Heart left ventricle (tissue), 16 donors: ENCODE data around the gene PRKG1. TPM values are rescaled to one million over a fixed set of nuclear protein-coding genes. Genes with fewer than 3 reads are reported as not detected.

Source experiments
- ATAC-seq, 4 donors: fragments of 200-7000 bp; cut with Tn5 transposase; one replicate each; pipeline ENCODE4 v1.9.1; 2020 to 2022; ENCODE audit warnings: moderate library complexity in 4 of 4, mild to moderate bottlenecking in 3 of 4, moderate number of reproducible peaks in 1 of 4
- DNase-seq, 5 donors: peaks; one replicate each; pipeline ENCODE4 v3.0.0-alpha.2; 2020
- H3K27ac ChIP-seq, 12 donors: fragments of 200-600 bp; sonication (generic) in 4 of 12; one replicate each; pipeline versions ENCODE4 v1.5.0 to v1.8.0; 2016 to 2022; ENCODE audit warnings: mild to moderate bottlenecking in 2 of 12
- H3K27me3 ChIP-seq, 9 donors: fragments of 200-600 bp; sonication (generic) in 2 of 9; one replicate each; pipeline versions ENCODE4 v1.5.1 to v1.8.0; 2016 to 2022; ENCODE audit warnings: mild to moderate bottlenecking in 3 of 9
- H3K36me3 ChIP-seq, 9 donors: fragments of 200-600 bp; sonication (generic) in 2 of 9; one replicate each; pipeline versions ENCODE4 v1.5.0 to v1.8.0; 2018 to 2022; ENCODE audit warnings: mild to moderate bottlenecking in 2 of 9
- H3K4me1 ChIP-seq, 12 donors: fragments of 200-600 bp; sonication (generic) in 4 of 12; one replicate each; pipeline versions ENCODE4 v1.5.0 to v1.8.0; 2016 to 2022; ENCODE audit warnings: mild to moderate bottlenecking in 3 of 12
- H3K4me3 ChIP-seq, 12 donors: fragments of 200-600 bp; sonication (generic) in 4 of 12; one replicate each; pipeline versions ENCODE4 v1.5.0 to v1.8.0; 2017 to 2022; ENCODE audit warnings: mild to moderate bottlenecking in 9 of 12, moderate library complexity in 4 of 12
- H3K9me3 ChIP-seq, 12 donors: fragments of 200-600 bp; sonication (generic) in 4 of 12; one replicate each; pipeline versions ENCODE4 v1.5.0 to v1.8.0; 2016 to 2022; ENCODE audit warnings: mild to moderate bottlenecking in 1 of 12
- POLR2A ChIP-seq, 2 donors: fragments of 450-650 bp; IDR thresholded peaks; one replicate each; pipeline ENCODE4 v1.6.1; 2017; ENCODE audit warnings: antibody characterized with exemption in 2 of 2, mild to moderate bottlenecking in 2 of 2, moderate library complexity in 2 of 2
- WGBS, 4 donors: extraction: QIAGEN DNeasy Blood & Tissue Kit in 2 of 4; methylation state at CpG; one replicate each; pipeline versions ENCODE4 v1.1.5 to v1.1.7; 2013 to 2018; 5-methylcytosine and 5-hydroxymethylcytosine counted together
- intact Hi-C, 10 donors: fragments of 100-400 bp; cut with DNase I; formaldehyde crosslinking; loops; one replicate each; pipeline versions ENCODE4 v1.11.1 to v1.14.2; 2022
- polyA plus RNA-seq, 2 donors: library from polyadenylated mRNA; stranded (reverse); fragments of 200-250 nt; gene quantifications; one replicate each; pipeline ENCODE4 v1.2.3, GENCODE V29; 2013
- total RNA-seq, 9 donors: library from RNA; depleted of rRNA in 2 of 9; stranded (reverse); fragments of >200 nt in 2 of 9; fragmentation: NEBNext Ultra II Directional in 3 of 9; extraction: Animal tissue kit (Norgen Biotek cat#: 25700) in 3 of 9; gene quantifications; one replicate each; pipeline versions ENCODE4 v1.1.0 to v1.2.4, GENCODE V29; 2016 to 2023
- TF ChIP-seq, protein P1 (sequence below), 12 donors: fragments of 200-600 bp; sonication (generic) in 4 of 12; IDR thresholded peaks; one replicate each; pipeline versions ENCODE4 v1.5.0 to v1.8.0; 2018 to 2022; ENCODE audit warnings: antibody characterized with exemption in 12 of 12, mild to moderate bottlenecking in 5 of 12
- donor health status: ischemic (EF 13 %, LVEDD 7.1; RV severe dilation, severe dysfunction).
- donor health status: healthy with polysubstance abuse.
- donor health status: DM: no; HTN: yes; CAD: no.
- donor health status: DM: no; HTN: no; CAD: no.
- donor health status: ischemic (EF 25% LVEDD 6.9; RV normal size, moderate dysfunction).
- donor health status: ischemic (EF 25% LVEDD 5.7; RV mildly dilated, moderate dysfunction).
- donor health status: healthy.
- donor health status: DM: yes; HTN: yes; CAD: no.
- donor health status: ischemic (EF 35%, LVEDD 5.7; RV mildly dilated, moderate dysfunction).
- donor health status: nonischemic (EF 11% LVEDD 7.7; RV severe dilation, severe dysfunction).
- donor health status: DM: yes; HTN: yes; CAD: no.
- donor health status: PGD.
- donor health status: ischemic (EF 29% LVEDD 5.4; RV normal size, mild dysfunction).
- donor health status: nonischemic (EF 23%, LVEDD 6.1; RV moderate dilation, normal function).

The PRKG1 gene
- total and polyA plus RNA-seq, 11 donors, result 5.5 to 37.3 (median 29.3) TPM

DNA sequence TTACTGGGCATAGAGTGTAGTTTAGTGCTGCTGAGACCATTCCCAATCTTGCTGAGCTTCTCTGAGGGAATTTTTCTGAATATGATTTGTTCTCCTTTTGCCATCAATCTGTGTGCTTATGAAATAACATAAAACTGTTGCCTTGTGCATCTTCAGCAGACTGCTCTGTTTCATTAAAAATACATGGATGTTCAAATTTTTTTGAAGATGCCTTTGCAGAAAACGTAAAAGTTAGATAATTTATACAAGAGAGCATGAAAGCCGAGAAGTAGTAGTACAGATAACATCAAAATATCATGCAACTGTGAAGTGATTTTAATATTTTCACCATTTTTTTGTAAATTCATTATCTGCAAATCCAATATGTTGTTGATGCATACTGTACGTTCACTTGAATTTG, 799.8 kb downstream of the PRKG1 start:
- TF ChIP-seq, protein P1, sequence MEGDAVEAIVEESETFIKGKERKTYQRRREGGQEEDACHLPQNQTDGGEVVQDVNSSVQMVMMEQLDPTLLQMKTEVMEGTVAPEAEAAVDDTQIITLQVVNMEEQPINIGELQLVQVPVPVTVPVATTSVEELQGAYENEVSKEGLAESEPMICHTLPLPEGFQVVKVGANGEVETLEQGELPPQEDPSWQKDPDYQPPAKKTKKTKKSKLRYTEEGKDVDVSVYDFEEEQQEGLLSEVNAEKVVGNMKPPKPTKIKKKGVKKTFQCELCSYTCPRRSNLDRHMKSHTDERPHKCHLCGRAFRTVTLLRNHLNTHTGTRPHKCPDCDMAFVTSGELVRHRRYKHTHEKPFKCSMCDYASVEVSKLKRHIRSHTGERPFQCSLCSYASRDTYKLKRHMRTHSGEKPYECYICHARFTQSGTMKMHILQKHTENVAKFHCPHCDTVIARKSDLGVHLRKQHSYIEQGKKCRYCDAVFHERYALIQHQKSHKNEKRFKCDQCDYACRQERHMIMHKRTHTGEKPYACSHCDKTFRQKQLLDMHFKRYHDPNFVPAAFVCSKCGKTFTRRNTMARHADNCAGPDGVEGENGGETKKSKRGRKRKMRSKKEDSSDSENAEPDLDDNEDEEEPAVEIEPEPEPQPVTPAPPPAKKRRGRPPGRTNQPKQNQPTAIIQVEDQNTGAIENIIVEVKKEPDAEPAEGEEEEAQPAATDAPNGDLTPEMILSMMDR (IDR thresholded peaks at IDR 0.05), result no peak
- WGBS, 4 donors, result 89 to 95% (median 92%) methylated on average over 3 of the region's 3 CpGs
- Histone ChIP-seq H3K36me3 (no peaks in the 10 kb centered on the region), H3K27ac (no peak overlapping the region), H3K27me3 (no peaks in the 10 kb centered on the region), H3K4me3 (no peak overlapping the region), H3K9me3 (no peaks in the 10 kb centered on the region), H3K4me1 (peaks cover 0 to 29% (median 16%) of the 10 kb centered on the region in 12 donors)
- DNase-seq, result no peak
- no peak for ATAC-seq
- intact Hi-C loops, result no loop called here

DNA sequence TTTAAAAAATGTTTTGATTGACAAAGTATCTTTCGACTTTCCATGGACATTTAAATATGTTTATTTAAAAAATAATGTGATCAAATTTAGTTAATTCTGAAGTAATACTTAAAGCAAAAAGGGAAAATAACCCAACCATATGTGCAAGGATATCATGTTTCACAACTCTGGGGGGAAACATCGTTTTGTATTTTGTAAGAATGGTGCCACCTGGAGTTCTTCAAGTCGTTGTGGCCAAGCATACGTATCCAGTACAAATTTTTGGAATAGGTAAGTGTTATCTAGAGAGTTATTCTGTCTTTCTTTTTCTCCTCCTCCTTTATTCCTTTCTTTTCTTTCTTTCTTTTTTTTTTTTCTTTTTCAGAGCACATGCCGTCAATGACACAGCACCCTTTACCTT, 801.3 kb downstream of the PRKG1 start:
- Histone ChIP-seq H3K4me1 (peaks cover 0 to 42% (median 18%) of the 10 kb centered on the region in 12 donors), H3K9me3 (peaks cover 0 to under 1% (median 0%) of the 10 kb centered on the region in 12 donors), H3K27ac (peak overlapping the region in 1 of 12 donors; percentile 42), H3K27me3 (no peaks in the 10 kb centered on the region), H3K36me3 (no peaks in the 10 kb centered on the region), H3K4me3 (no peak overlapping the region)
- ATAC-seq (no peak), DNase-seq (no peak)
- no peak for TF ChIP-seq POLR2A (IDR thresholded peaks at IDR 0.05)
- TF ChIP-seq, protein P1 (IDR thresholded peaks at IDR 0.05), result no peak
- 62 to 76% (median 66%) methylated on average over 5 of the region's 5 CpGs for WGBS, 4 donors
- intact Hi-C loops, result no loop called here

DNA sequence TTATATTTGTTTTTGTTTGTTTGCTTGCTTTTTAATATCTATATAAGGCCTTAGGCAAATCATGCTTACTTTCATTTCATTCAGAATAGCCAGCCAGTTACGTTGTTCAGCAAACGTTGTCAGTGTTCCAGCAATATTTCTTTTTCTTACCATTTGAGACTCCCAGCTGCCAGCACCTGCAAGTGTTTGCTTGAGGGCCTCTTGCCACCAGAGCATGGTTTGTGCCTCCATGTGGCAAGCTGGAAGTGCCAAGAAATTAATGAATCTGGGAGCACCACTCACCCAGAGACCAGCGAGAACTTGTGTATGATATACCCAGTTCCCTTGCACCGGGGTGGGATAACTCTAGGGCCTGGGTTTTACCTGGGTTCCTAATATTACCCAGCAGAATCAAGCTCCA, 802.2 kb downstream of the PRKG1 start:
- Histone ChIP-seq H3K4me1 (peaks cover 0 to 42% (median 18%) of the 10 kb centered on the region in 12 donors), H3K9me3 (peaks cover 0 to 9% (median 2%) of the 10 kb centered on the region in 12 donors), H3K27me3 (no peaks in the 10 kb centered on the region), H3K36me3 (no peaks in the 10 kb centered on the region), H3K27ac (peak overlapping the region in 6 of 12 donors; percentile 16 to 42 (median 30)), H3K4me3 (no peak overlapping the region)
- DNase-seq (peak in 1 of 5 donors; percentile 41), ATAC-seq (peak in 3 of 4 donors; percentile 5 to 47 (median 12))
- WGBS, 4 donors, result 43 to 60% (median 53%) methylated on average over 4 of the region's 4 CpGs
- intact Hi-C loops, result no loop called here
- no peak for TF ChIP-seq POLR2A (IDR thresholded peaks at IDR 0.05)
- TF ChIP-seq, protein P1 (IDR thresholded peaks at IDR 0.05), result no peak

DNA sequence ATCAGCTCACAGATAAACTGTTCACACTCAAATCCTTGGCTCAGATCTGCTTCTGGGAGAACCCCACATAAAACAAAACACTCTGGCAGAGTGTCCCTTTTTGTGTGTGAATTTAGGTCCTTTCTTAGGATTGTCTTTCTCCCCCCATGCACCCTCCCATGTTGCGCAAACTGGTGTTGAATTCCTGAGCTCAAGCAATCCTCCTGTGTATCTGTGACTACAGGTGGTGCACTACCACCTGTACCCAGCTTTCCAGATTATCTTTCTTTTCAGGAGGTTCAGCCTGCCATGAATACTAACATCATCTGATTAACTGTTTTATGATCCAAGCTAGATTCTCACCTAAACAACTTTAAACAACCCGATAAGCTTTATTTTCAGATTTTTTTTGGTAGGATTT, 802.7 kb downstream of the PRKG1 start:
- no peak overlapping the region for H3K4me3 ChIP-seq
- WGBS, 4 donors, result 90 to 96% (median 93%) methylated on average over 2 of the region's 2 CpGs
- DNase-seq (no peak), ATAC-seq (no peak)
- intact Hi-C loops, result no loop called here
- peaks cover 0 to 42% (median 18%) of the 10 kb centered on the region in 12 donors for H3K4me1 ChIP-seq
- no peaks in the 10 kb centered on the region for H3K36me3 ChIP-seq
- peak overlapping the region in 2 of 12 donors; percentile 25 to 36 for H3K27ac ChIP-seq
- TF ChIP-seq POLR2A (IDR thresholded peaks at IDR 0.05), result no peak
- TF ChIP-seq, protein P1 (IDR thresholded peaks at IDR 0.05), result no peak
- H3K27me3 ChIP-seq, result no peaks in the 10 kb centered on the region
- peaks cover 0 to 13% (median 2%) of the 10 kb centered on the region in 12 donors for H3K9me3 ChIP-seq
